Measurements from ENCODE around the gene ICE1. TPM values are rescaled to one million over a fixed set of nuclear protein-coding genes. Genes with fewer than 3 reads are reported as not detected.

Gene ICE1
- polyA plus RNA-seq, 2 of the 4 experiments (the other 2 are of a cell fraction) = 16.3 to 33.1 TPM

DNA sequence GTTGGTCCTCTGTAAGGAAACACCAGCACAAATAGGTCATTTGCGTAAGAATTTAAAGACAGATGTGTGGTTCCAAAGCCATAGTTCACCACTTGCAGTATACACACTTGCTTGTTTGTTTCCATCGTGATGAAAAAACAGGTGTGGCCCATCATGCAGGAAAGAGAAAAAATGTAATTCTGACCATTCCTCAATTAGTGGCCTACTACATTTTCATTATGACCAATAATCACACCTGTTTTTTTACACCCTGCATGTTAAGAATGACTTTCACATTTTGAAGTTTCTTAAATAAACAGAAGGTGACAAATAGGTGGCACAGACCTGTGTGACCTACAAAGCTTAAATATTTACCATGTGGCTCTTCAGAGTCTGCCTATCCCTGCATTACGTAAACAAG lies 2.2 kb upstream of the ICE1 start:
- ATAC-seq (no peak), FAIRE-seq (no peak), DNase-seq (ENCODE audit: low read depth in 1 of 2, low spot score in 1 of 2) (no peak)
- no peak overlapping the region for H3K4me3 ChIP-seq
- no peaks in the 10 kb centered on the region for H3K9me3 ChIP-seq
- TF ChIP-seq KDM1A (IDR thresholded peaks at IDR 0.05; ENCODE audit: low read depth) = no peak
- TF ChIP-seq ZC3H11A (IDR thresholded peaks at IDR 0.05) = no peak
- no peak for TF ChIP-seq BHLHE40 (IDR thresholded peaks at IDR 0.05; ENCODE audit: low read depth, low read length)
- TF ChIP-seq, protein P1, sequence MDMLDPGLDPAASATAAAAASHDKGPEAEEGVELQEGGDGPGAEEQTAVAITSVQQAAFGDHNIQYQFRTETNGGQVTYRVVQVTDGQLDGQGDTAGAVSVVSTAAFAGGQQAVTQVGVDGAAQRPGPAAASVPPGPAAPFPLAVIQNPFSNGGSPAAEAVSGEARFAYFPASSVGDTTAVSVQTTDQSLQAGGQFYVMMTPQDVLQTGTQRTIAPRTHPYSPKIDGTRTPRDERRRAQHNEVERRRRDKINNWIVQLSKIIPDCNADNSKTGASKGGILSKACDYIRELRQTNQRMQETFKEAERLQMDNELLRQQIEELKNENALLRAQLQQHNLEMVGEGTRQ (IDR thresholded peaks at IDR 0.05) = no peak
- TF ChIP-seq ZNF302 (CRISPR knock-in tag; IDR thresholded peaks at IDR 0.05) = no peak
- no peak for TF ChIP-seq POLR2A (IDR thresholded peaks at IDR 0.05; ENCODE audit: low read length)
- no peak for TF ChIP-seq SMC3 (IDR thresholded peaks at IDR 0.05)
- no peak for TF ChIP-seq RNF2 (IDR thresholded peaks at IDR 0.05; ENCODE audit: borderline replicate concordance, low read depth)
- no peak for TF ChIP-seq RCOR1 (IDR thresholded peaks at IDR 0.05; ENCODE audit: low read depth, low read length)
- no peak for TF ChIP-seq GATA3 (IDR thresholded peaks at IDR 0.05; ENCODE audit: borderline replicate concordance)
- no peak for TF ChIP-seq NR3C1 (IDR thresholded peaks at IDR 0.05)
- TF ChIP-seq FOSB (CRISPR knock-in tag; IDR thresholded peaks at IDR 0.05) = no peak
- no peak overlapping the region for H3K4me2 ChIP-seq
- 62% methylated on average over 3 of the region's 3 CpGs for WGBS (ENCODE audit: missing lambda C conversion rate)
- no peak overlapping the region for H3K27ac ChIP-seq
- CTCF ChIA-PET = interaction anchor here (0.6 to 9.7 kb wide), 31 partner anchors 14 to 1209 kb away, joined by 3 to 234 read pairs (median 7); partner anchors contain the start of gene ADAMTS16
- peaks cover 18% of the 10 kb centered on the region; the same call in 2 of the 3 replicates for H3K4me1 ChIP-seq
- POLR2A ChIA-PET = no interaction called here

DNA sequence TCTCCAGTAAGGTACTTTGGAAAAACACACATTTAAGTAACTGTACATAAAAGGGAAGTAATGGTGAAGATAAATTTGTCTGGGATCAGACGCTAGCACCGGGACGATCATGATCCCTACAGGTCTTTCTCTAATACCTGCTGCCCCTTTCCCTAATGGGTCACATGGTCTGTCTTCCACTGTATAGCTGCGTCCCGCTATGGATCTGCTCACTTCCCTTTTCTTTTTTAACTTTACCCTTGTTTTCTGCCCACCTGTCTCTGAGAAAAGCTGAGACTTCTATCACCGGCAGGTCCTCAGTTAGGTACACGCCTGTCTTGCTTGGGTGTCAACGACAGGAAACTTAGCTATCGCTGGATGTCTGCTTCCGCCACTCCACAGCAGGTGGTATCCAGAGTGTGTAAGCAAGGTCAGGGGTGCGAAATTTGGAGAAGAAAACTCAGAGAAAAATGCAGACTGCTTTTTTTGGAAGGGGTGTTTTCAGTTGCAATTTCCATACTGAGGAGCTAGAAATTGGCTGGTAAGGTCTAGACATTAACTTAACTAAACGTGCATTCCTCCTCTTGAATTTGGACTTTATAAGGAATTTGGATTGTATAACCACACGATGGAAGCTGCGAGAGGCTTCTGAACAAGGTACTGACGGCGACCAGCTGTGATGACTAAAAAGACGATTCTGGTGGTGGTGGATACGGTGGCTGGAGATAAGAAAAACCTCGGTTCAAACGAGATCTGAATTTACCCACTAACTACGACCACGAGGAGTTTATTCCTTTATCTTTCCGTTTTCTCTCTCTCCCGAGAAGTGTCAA lies 1.1 kb upstream of the ICE1 start:
- DNase-seq (ENCODE audit: low read depth in 1 of 2, low spot score in 1 of 2) (no peak), FAIRE-seq (no peak), ATAC-seq (peak in 1 of 2 experiments; percentile 1; a peak in 2 of 6 replicates)
- Histone ChIP-seq H3K4me3 (peak overlapping the region; percentile 95), H3K4me2 (peak overlapping the region; percentile 96), H3K9me3 (no peaks in the 10 kb centered on the region), H3K4me1 (peaks cover 18% of the 10 kb centered on the region; the same call in 2 of the 3 replicates), H3K27ac (peak overlapping the region; percentile 87 to 88)
- WGBS (ENCODE audit: missing lambda C conversion rate) = 20% methylated on average over 24 of the region's 24 CpGs
- ChIA-PET CTCF (interaction anchor here (1.0 to 9.7 kb wide), 5 partner anchors 279 to 553 kb away, joined by 3 to 234 read pairs (median 9); partner anchors contain the start of gene ADAMTS16), POLR2A (interaction anchor here (0.8 to 1.7 kb wide), 5 partner anchors 10 to 284 kb away, joined by 3 to 8 read pairs (median 4); partner anchors contain the start of gene ADAMTS16)
- TF ChIP-seq, protein P1 (IDR thresholded peaks at IDR 0.05) = peak; percentile 28; the same call in 1 of the 2 replicates
- TF ChIP-seq, protein P2, sequence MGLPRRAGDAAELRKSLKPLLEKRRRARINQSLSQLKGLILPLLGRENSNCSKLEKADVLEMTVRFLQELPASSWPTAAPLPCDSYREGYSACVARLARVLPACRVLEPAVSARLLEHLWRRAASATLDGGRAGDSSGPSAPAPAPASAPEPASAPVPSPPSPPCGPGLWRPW (IDR thresholded peaks at IDR 0.05) = no peak
- TF ChIP-seq MYC (IDR thresholded peaks at IDR 0.05; ENCODE audit: borderline replicate concordance, low read length) = no peak
- TF ChIP-seq, protein P3, sequence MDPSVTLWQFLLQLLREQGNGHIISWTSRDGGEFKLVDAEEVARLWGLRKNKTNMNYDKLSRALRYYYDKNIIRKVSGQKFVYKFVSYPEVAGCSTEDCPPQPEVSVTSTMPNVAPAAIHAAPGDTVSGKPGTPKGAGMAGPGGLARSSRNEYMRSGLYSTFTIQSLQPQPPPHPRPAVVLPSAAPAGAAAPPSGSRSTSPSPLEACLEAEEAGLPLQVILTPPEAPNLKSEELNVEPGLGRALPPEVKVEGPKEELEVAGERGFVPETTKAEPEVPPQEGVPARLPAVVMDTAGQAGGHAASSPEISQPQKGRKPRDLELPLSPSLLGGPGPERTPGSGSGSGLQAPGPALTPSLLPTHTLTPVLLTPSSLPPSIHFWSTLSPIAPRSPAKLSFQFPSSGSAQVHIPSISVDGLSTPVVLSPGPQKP (IDR thresholded peaks at IDR 0.05; ENCODE audit: low read depth, low read length) = no peak
- TF ChIP-seq HOXB5 (CRISPR knock-in tag; IDR thresholded peaks at IDR 0.05) = no peak
- 0 out of 2 replicates have a peak, but pooled peaks have one; percentile 4 for TF ChIP-seq ZC3H11A (IDR thresholded peaks at IDR 0.05)
- no peak for TF ChIP-seq CEBPB (IDR thresholded peaks at IDR 0.05)

Data from A549 (cell line).